NB4 (cell line): ENCODE measurements around the gene SIDT1.

Source experiments
- CTCF ChIP-seq: IDR thresholded peaks from one replicate; pipeline ENCODE4 v1.5.1; 2012; ENCODE audit warnings: low read depth, low read length
- MAX ChIP-seq: IDR thresholded peaks from 2 replicates; pipeline ENCODE4 v1.6.1; 2011; ENCODE audit warnings: low read depth, low read length
- MYC ChIP-seq: IDR thresholded peaks from 2 replicates; pipeline ENCODE4 v1.6.1; 2011; ENCODE audit warnings: low read depth, low read length
- POLR2A ChIP-seq: IDR thresholded peaks from 2 replicates; pipeline ENCODE4 v1.6.1; 2011; ENCODE audit warnings: mild to moderate bottlenecking; ENCODE audit not compliant: insufficient read length; ENCODE audit errors: extremely low read depth

GRCh38 chr3:113552851-113553250 lies 20.5 kb downstream of the SIDT1 start:
- TF ChIP-seq CTCF, result no peak
- TF ChIP-seq POLR2A, result no peak
- no peak for TF ChIP-seq MYC
- TF ChIP-seq MAX, result no peak
